ENCODE measurements around the gene VPS50. TPM values are rescaled to one million over a fixed set of nuclear protein-coding genes. Genes with fewer than 3 reads are reported as not detected.

Gene VPS50
- total RNA-seq, 1 donor = 45.8 TPM

DNA sequence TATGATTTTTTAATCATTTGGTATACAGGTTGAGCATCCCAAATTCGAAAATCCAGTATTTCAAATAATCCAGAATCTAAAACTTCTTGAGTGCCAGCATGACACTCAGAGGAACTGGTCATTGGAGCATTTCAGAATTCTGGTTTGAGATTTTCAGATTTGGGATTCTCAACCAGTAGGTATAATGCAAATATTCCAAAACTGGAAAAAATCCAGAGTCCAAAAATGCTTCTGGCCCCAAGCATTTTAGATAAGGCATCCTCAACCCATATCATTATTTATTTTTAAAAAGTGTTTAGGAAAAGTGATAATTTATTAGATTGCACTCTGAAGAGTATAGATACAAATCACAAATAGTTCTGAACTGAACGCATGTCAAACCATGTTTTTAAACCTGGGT, 120.7 kb downstream of the VPS50 start:
- H3K4me3 ChIP-seq (ENCODE audit: low read depth, low read length) = no peak overlapping the region
- DNase-seq (ENCODE audit: low read depth) = no peak
- no peak for TF ChIP-seq CTCF (IDR thresholded peaks at IDR 0.05; ENCODE audit: insufficient read depth, low read depth, low read length)

DNA sequence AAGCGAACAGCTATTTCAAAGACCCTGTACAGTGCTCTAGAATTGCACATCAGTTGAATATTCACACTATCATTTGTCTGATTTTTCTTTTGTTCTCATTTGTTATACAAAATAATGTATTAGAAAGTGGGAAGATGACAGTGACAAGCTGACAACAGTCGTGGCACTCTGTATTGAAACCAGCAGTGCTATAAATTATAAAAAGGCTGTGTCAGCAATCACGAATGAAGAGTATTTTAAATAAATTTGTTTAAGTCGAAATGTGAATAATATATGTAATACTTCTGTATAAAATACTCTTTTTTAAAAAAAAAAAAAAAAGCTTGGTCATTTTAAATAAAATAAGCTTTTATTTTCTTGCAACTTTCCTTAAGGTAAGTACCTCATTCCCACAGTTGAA, 122.6 kb downstream of the VPS50 start:
- TF ChIP-seq CTCF (IDR thresholded peaks at IDR 0.05; ENCODE audit: insufficient read depth, low read depth, low read length) = no peak
- no peak for DNase-seq (ENCODE audit: low read depth)

GRCh38 chr7:93359520-93360198, 127.5 kb downstream of the VPS50 start:
- H3K4me3 ChIP-seq (ENCODE audit: low read depth, low read length) = no peak overlapping the region
- no peak for TF ChIP-seq CTCF (IDR thresholded peaks at IDR 0.05; ENCODE audit: insufficient read depth, low read depth, low read length)
- no peak for DNase-seq (ENCODE audit: low read depth)

More for the DNA sequence above, 122.6 kb downstream of the VPS50 start:
- no peak overlapping the region for H3K4me3 ChIP-seq (ENCODE audit: low read depth, low read length)

GRCh38 chr7:93361853-93362252, 129.7 kb downstream of the VPS50 start:
- no peak overlapping the region for H3K4me3 ChIP-seq (ENCODE audit: low read depth, low read length)
- TF ChIP-seq CTCF (IDR thresholded peaks at IDR 0.05; ENCODE audit: insufficient read depth, low read depth, low read length) = no peak
- no peak for DNase-seq (ENCODE audit: low read depth)

GRCh38 chr7:93364806-93365205, 132.6 kb downstream of the VPS50 start:
- no peak for DNase-seq (ENCODE audit: low read depth)
- TF ChIP-seq CTCF (IDR thresholded peaks at IDR 0.05; ENCODE audit: insufficient read depth, low read depth, low read length) = no peak
- H3K4me3 ChIP-seq (ENCODE audit: low read depth, low read length) = no peak overlapping the region

GRCh38 chr7:93365341-93365740, 133.2 kb downstream of the VPS50 start:
- TF ChIP-seq CTCF (IDR thresholded peaks at IDR 0.05; ENCODE audit: insufficient read depth, low read depth, low read length) = no peak
- no peak for DNase-seq (ENCODE audit: low read depth)
- no peak overlapping the region for H3K4me3 ChIP-seq (ENCODE audit: low read depth, low read length)

- TF ChIP-seq CTCF (IDR thresholded peaks at IDR 0.05; ENCODE audit: insufficient read depth, low read depth, low read length) = no peak
- no peak overlapping the region for H3K4me3 ChIP-seq (ENCODE audit: low read depth, low read length)
- no peak for DNase-seq (ENCODE audit: low read depth)
Observed at GRCh38 chr7:93366816-93367215, 134.7 kb downstream of the VPS50 start.
